Bronchial epithelial cell (primary cell): Measurements from ENCODE around the gene RBMS2. TPM values are rescaled to one million over a fixed set of nuclear protein-coding genes. Genes with fewer than 3 reads are reported as not detected.

Experiments used
- DNase-seq: peaks from one replicate; pipeline ENCODE4 v3.0.0-alpha.2; 2010; ENCODE audit warnings: low read depth
- FAIRE-seq: peaks from 2 replicates; lab custom pipeline; 2011; peaks lifted over from hg19 to GRCh38; lab: Jason Lieb, UNC
- H3K27me3 ChIP-seq: 2 replicates; pipeline ENCODE4 v1.5.1; 2011; ENCODE audit warnings: low read length; ENCODE audit not compliant: control insufficient read depth, insufficient read depth
- H3K36me3 ChIP-seq: 2 replicates; pipeline ENCODE4 v1.5.1; 2011; ENCODE audit warnings: low read length; ENCODE audit not compliant: control insufficient read depth, insufficient read depth
- H3K4me3 ChIP-seq: 2 replicates; pipeline ENCODE4 v1.5.1; 2011; ENCODE audit warnings: mild to moderate bottlenecking, low read depth, low read length, control low read depth
- total RNA-seq: library from RNA; depleted of rRNA; stranded (reverse); fragments of >200 nt; gene quantifications from 2 replicates; pipeline ENCODE4 v1.2.1, GENCODE V29; 2014
- TF ChIP-seq, protein P1 (sequence below): IDR thresholded peaks from 2 replicates; pipeline ENCODE4 v1.5.1; 2011; ENCODE audit warnings: mild to moderate bottlenecking, moderate library complexity, low read length, control low read depth, inconsistent platforms; ENCODE audit not compliant: insufficient read depth, severe bottlenecking

RBMS2 gene
- total RNA-seq, 1 donor from 2014 or later = 9.2 TPM

GRCh38 chr12:56541631-56542030 lies 20.0 kb downstream of the RBMS2 start:
- Histone ChIP-seq H3K36me3 (no peaks in the 10 kb centered on the region), H3K27me3 (no peaks in the 10 kb centered on the region), H3K4me3 (no peak overlapping the region)
- FAIRE-seq = no peak
- TF ChIP-seq, protein P1, sequence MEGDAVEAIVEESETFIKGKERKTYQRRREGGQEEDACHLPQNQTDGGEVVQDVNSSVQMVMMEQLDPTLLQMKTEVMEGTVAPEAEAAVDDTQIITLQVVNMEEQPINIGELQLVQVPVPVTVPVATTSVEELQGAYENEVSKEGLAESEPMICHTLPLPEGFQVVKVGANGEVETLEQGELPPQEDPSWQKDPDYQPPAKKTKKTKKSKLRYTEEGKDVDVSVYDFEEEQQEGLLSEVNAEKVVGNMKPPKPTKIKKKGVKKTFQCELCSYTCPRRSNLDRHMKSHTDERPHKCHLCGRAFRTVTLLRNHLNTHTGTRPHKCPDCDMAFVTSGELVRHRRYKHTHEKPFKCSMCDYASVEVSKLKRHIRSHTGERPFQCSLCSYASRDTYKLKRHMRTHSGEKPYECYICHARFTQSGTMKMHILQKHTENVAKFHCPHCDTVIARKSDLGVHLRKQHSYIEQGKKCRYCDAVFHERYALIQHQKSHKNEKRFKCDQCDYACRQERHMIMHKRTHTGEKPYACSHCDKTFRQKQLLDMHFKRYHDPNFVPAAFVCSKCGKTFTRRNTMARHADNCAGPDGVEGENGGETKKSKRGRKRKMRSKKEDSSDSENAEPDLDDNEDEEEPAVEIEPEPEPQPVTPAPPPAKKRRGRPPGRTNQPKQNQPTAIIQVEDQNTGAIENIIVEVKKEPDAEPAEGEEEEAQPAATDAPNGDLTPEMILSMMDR = no peak
- no peak for DNase-seq

GRCh38 chr12:56542164-56542563 lies 20.5 kb downstream of the RBMS2 start:
- H3K4me3 ChIP-seq = no peak overlapping the region
- DNase-seq (no peak), FAIRE-seq (no peak)
- no peaks in the 10 kb centered on the region for H3K27me3 ChIP-seq
- H3K36me3 ChIP-seq = no peaks in the 10 kb centered on the region
- TF ChIP-seq, protein P1 = no peak

DNA sequence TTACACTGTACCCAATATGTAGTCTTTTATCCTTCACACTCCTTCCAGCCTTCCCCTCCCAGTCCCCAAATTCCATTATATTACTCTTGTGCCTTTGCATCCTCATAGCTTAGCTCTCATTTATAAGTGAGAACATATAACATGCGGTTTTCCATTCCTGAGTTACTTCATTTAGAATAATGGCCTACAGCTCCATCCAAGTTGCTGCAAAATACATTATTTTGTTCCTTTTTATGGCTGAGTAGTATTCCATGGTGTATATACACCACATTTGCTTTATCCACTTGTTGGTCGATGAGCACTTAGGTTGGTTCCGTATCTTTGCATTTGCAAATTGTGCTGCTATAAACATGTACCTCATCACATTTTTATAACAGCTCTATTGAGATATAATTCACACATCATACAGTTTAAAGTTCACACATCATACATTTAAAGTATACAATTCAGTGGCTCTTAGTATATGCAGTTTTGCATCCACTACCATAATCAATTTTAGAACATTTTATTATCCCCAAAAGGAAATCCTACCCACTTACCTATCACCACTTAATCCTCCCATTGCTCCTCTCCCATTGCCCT lies 23.5 kb downstream of the RBMS2 start:
- FAIRE-seq = no peak
- no peak for DNase-seq
- no peaks in the 10 kb centered on the region for H3K36me3 ChIP-seq
- TF ChIP-seq, protein P1 = no peak
- H3K27me3 ChIP-seq = no peaks in the 10 kb centered on the region
- H3K4me3 ChIP-seq = no peak overlapping the region

- Histone ChIP-seq H3K4me3 (no peak overlapping the region), H3K36me3 (no peaks in the 10 kb centered on the region), H3K27me3 (no peaks in the 10 kb centered on the region)
- DNase-seq (no peak), FAIRE-seq (no peak)
- TF ChIP-seq, protein P1 = no peak
These were observed 25.1 kb downstream of the RBMS2 start for GRCh38 chr12:56546680-56547079.

- Histone ChIP-seq H3K27me3 (no peaks in the 10 kb centered on the region), H3K36me3 (no peaks in the 10 kb centered on the region), H3K4me3 (no peak overlapping the region)
- DNase-seq (no peak), FAIRE-seq (no peak)
- TF ChIP-seq, protein P1 = no peak
These were observed 29.4 kb downstream of the RBMS2 start for GRCh38 chr12:56551070-56551469.
